LoVo (cell line): ENCODE measurements around the gene SREBF1.

Experiments
- DNase-seq: peaks from one replicate; pipeline ENCODE4 v3.0.0-alpha.2; 2016; ENCODE audit warnings: low spot score

Gene SREBF1

GRCh38 chr17:17779015-17779611 lies 57.7 kb downstream of the SREBF1 start:
- no peak for DNase-seq

GRCh38 chr17:17778308-17779014 lies 58.3 kb downstream of the SREBF1 start:
- no peak for DNase-seq

GRCh38 chr17:17776889-17777288 lies 59.9 kb downstream of the SREBF1 start:
- no peak for DNase-seq

- DNase-seq: no peak
These were observed 62.5 kb downstream of the SREBF1 start for GRCh38 chr17:17774009-17774881.

GRCh38 chr17:17772231-17772630 lies 64.6 kb downstream of the SREBF1 start:
- DNase-seq: no peak

- DNase-seq: no peak
These were observed 65.1 kb downstream of the SREBF1 start for GRCh38 chr17:17771498-17772201.

- no peak for DNase-seq
These were observed 66.1 kb downstream of the SREBF1 start for GRCh38 chr17:17770632-17771044.

- DNase-seq: no peak
These were observed 66.7 kb downstream of the SREBF1 start for GRCh38 chr17:17769869-17770631.

- DNase-seq: no peak
These were observed 68.2 kb downstream of the SREBF1 start for GRCh38 chr17:17768424-17769088.

- no peak for DNase-seq
These were observed 68.8 kb downstream of the SREBF1 start for GRCh38 chr17:17767887-17768418.

- no peak for DNase-seq
These were observed 69.5 kb downstream of the SREBF1 start for GRCh38 chr17:17767154-17767869.

GRCh38 chr17:17766744-17767120 lies 70.1 kb downstream of the SREBF1 start:
- no peak for DNase-seq

GRCh38 chr17:17766077-17766743 lies 70.6 kb downstream of the SREBF1 start:
- DNase-seq: no peak

- DNase-seq: no peak
These were observed 71.3 kb downstream of the SREBF1 start for GRCh38 chr17:17765359-17766076.

- DNase-seq: no peak
These were observed 73.1 kb downstream of the SREBF1 start for GRCh38 chr17:17763734-17764133.

- no peak for DNase-seq
These were observed 73.7 kb downstream of the SREBF1 start for GRCh38 chr17:17763136-17763535.

- DNase-seq: no peak
These were observed 74.1 kb downstream of the SREBF1 start for GRCh38 chr17:17762744-17763105.
